MM.1S (cell line): ENCODE measurements around the gene CLEC2L.

Experiments used
- DNase-seq: peaks from one replicate; pipeline ENCODE4 v3.0.0-alpha.2; 2015
- H2AFZ ChIP-seq: fragments of 300-600 bp; sonication (generic); 2 replicates; pipeline ENCODE4 v1.6.0; 2016; ENCODE audit warnings: antibody characterized with exemption, low read length
- H3F3A ChIP-seq: fragments of 300-600 bp; sonication (generic); 2 replicates; pipeline ENCODE4 v1.6.1; 2016; ENCODE audit warnings: mild to moderate bottlenecking, antibody characterized with exemption, low read length, moderate library complexity, mixed read lengths; ENCODE audit not compliant: insufficient read depth
- H3K27ac ChIP-seq: fragments of 300-600 bp; sonication (generic); 2 replicates; pipeline ENCODE4 v1.5.1; 2016; ENCODE audit warnings: mild to moderate bottlenecking, low read length
- H3K27me3 ChIP-seq: fragments of 300-600 bp; sonication (generic); replicated peaks from 2 replicates; pipeline ENCODE4 v1.6.0; 2016; ENCODE audit warnings: low read length; ENCODE audit not compliant: insufficient read depth
- H3K36me3 ChIP-seq: fragments of 300-600 bp; sonication (generic); replicated peaks from 2 replicates; pipeline ENCODE4 v1.6.1; 2016; ENCODE audit warnings: mild to moderate bottlenecking, low read length, mixed read lengths; ENCODE audit not compliant: insufficient read depth
- H3K4me1 ChIP-seq: fragments of 300-600 bp; sonication (generic); 2 replicates; pipeline ENCODE4 v1.6.1; 2016; ENCODE audit warnings: low read length, mixed read lengths
- H3K4me2 ChIP-seq: fragments of 300-600 bp; sonication (generic); 2 replicates; pipeline ENCODE4 v1.6.0; 2016; ENCODE audit warnings: low read depth, low read length
- H3K4me3 ChIP-seq: fragments of 300-600 bp; sonication (generic); 2 replicates; pipeline ENCODE4 v1.5.1; 2016; ENCODE audit warnings: low read length, mixed read lengths
- H3K79me2 ChIP-seq: fragments of 300-600 bp; sonication (generic); 2 replicates; pipeline ENCODE4 v1.6.1; 2016; ENCODE audit warnings: mixed run types, low read length, mixed read lengths
- H3K9ac ChIP-seq: fragments of 300-600 bp; sonication (generic); 2 replicates; pipeline ENCODE4 v1.6.1; 2016; ENCODE audit warnings: low read length, mixed read lengths
- H3K9me2 ChIP-seq: fragments of 300-600 bp; sonication (generic); replicated peaks from 2 replicates; pipeline ENCODE4 v1.6.1; 2016; ENCODE audit warnings: mild to moderate bottlenecking, low read length, mixed read lengths; ENCODE audit not compliant: insufficient read depth
- H3K9me3 ChIP-seq: fragments of 300-600 bp; sonication (generic); replicated peaks from 2 replicates; pipeline ENCODE4 v1.6.1; 2016; ENCODE audit warnings: mild to moderate bottlenecking, low read length, mixed read lengths; ENCODE audit not compliant: insufficient read depth
- H4K20me1 ChIP-seq: fragments of 300-600 bp; sonication (generic); 2 replicates; pipeline ENCODE4 v1.6.1; 2016; ENCODE audit warnings: mild to moderate bottlenecking, low read length, moderate library complexity, mixed read lengths; ENCODE audit not compliant: insufficient read depth
- EZH2 ChIP-seq: fragments of 300-600 bp; sonication (generic); optimal IDR thresholded peaks from 2 replicates; pipeline ENCODE3; 2017; ENCODE audit warnings: low read depth, mild to moderate bottlenecking, antibody characterized with exemption, low read length, mixed read lengths
- EZH2phosphoT487 ChIP-seq: fragments of 300-600 bp; sonication (generic); IDR thresholded peaks from 2 replicates; pipeline ENCODE4 v1.6.1; 2018; ENCODE audit warnings: antibody characterized with exemption, low read length
- TF ChIP-seq, protein P1 (sequence below): fragments of 300-600 bp; sonication (generic); IDR thresholded peaks from 2 replicates; pipeline ENCODE4 v1.5.1; 2016; ENCODE audit warnings: antibody characterized with exemption, low read length, mixed read lengths

The CLEC2L gene

DNA sequence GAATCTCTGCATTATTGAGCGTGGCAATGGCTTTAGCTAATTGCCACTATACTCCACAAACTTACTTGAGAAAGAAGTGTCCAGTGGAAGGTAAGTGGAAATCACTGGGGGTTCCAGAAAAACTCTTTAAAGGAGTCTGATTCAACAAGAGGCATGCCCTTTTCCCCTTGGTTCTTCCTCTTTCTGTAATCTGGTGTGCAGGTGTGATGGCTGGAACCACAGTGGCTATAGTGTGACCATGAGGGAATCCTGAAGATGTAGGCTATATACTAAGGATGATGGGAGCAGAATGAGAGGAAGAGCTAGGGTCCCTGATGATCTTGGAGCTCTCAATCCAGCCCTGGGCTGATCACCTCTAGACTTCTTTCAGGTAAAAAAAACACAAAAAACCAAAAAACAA, 2.0 kb upstream of the CLEC2L start:
- no peak overlapping the region for H3K27ac ChIP-seq
- H3F3A ChIP-seq, result no peaks in the 10 kb centered on the region
- H3K4me2 ChIP-seq, result no peak overlapping the region
- no peaks in the 10 kb centered on the region for H3K9me3 ChIP-seq
- no peak overlapping the region for H3K4me3 ChIP-seq
- TF ChIP-seq, protein P1, sequence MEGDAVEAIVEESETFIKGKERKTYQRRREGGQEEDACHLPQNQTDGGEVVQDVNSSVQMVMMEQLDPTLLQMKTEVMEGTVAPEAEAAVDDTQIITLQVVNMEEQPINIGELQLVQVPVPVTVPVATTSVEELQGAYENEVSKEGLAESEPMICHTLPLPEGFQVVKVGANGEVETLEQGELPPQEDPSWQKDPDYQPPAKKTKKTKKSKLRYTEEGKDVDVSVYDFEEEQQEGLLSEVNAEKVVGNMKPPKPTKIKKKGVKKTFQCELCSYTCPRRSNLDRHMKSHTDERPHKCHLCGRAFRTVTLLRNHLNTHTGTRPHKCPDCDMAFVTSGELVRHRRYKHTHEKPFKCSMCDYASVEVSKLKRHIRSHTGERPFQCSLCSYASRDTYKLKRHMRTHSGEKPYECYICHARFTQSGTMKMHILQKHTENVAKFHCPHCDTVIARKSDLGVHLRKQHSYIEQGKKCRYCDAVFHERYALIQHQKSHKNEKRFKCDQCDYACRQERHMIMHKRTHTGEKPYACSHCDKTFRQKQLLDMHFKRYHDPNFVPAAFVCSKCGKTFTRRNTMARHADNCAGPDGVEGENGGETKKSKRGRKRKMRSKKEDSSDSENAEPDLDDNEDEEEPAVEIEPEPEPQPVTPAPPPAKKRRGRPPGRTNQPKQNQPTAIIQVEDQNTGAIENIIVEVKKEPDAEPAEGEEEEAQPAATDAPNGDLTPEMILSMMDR, result no peak
- no peak for TF ChIP-seq EZH2
- TF ChIP-seq EZH2phosphoT487, result no peak
- DNase-seq, result no peak
- H3K79me2 ChIP-seq, result no peaks in the 10 kb centered on the region
- no peak overlapping the region for H3K9ac ChIP-seq
- no peak overlapping the region for H2AFZ ChIP-seq
- H3K9me2 ChIP-seq, result no peaks in the 10 kb centered on the region
- H4K20me1 ChIP-seq, result no peaks in the 10 kb centered on the region
- no peaks in the 10 kb centered on the region for H3K4me1 ChIP-seq
- no peaks in the 10 kb centered on the region for H3K36me3 ChIP-seq
- H3K27me3 ChIP-seq, result peaks cover 27% of the 10 kb centered on the region

DNA sequence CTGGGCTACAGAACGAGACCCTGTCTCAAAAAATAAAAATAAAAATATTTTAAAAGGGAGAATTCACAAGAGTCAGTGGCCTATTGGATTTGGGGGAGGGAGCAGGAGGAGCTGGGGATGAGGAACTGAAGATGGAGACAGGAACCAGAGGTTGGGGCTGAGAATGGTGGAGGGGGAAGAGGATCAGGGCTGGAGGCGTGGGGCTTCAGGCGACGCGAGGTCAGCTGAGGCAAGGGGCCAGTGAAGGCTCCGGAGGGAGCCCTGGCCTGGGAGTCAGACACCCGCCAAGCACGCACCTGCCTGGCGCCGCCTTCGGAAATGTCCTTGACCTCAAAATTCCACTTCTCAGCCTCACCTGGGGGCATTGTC, 671 bp upstream of the CLEC2L start:
- Histone ChIP-seq H3K4me2 (no peak overlapping the region), H3K9me2 (no peaks in the 10 kb centered on the region), H3K9ac (no peak overlapping the region), H3K9me3 (no peaks in the 10 kb centered on the region), H4K20me1 (no peaks in the 10 kb centered on the region), H3F3A (no peaks in the 10 kb centered on the region), H3K27ac (no peak overlapping the region), H3K27me3 (peaks cover 27% of the 10 kb centered on the region), H3K4me3 (no peak overlapping the region), H2AFZ (no peak overlapping the region), H3K79me2 (no peaks in the 10 kb centered on the region), H3K4me1 (no peaks in the 10 kb centered on the region), H3K36me3 (no peaks in the 10 kb centered on the region)
- no peak for DNase-seq
- TF ChIP-seq EZH2phosphoT487, result no peak
- TF ChIP-seq, protein P1, result no peak
- no peak for TF ChIP-seq EZH2

DNA sequence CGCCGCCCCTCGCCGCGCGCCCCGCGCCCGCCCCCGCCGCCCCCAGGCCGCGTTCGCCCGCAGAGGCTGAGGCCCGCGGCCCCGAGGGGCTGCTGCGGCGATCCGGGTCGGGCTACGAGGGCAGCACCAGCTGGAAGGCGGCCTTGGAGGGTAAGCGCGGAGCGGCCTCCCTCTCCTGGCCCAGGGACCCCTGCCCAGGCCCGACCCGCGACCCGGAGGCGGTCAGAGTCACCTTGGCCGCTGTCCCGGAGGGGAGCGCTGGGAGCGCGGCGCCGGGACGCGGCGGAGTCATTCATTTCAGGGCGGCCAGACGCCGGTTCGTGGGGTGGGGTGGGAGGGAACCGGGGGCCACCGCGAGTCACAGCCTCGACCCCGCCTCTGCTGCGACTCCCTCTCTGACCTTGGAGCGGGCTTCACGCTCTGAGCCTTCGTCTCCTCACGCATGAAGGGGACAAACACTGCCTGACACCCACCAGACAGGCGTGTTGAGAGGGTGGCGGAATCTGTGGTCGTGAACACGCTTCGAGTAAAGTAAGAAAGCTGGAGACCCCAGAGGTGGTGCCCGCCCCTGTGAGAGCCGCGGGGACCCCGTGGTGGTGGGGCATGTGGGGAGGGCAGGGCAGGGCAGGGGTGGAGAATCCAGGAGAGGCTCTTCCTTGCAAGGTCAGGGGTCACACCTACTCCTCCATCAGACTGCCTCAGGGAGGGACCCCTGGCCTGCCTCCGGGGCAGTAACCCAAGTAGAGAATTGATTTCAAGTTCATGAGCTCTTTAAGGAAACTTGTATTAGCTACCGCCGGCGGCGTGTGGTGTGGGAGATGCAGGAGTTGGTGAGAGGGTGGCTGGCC, 707 bp downstream of the CLEC2L start:
- Histone ChIP-seq H3K79me2 (no peaks in the 10 kb centered on the region), H3F3A (no peaks in the 10 kb centered on the region), H3K36me3 (no peaks in the 10 kb centered on the region), H3K27ac (no peak overlapping the region), H3K9me3 (no peaks in the 10 kb centered on the region), H3K27me3 (peaks cover 27% of the 10 kb centered on the region), H4K20me1 (no peaks in the 10 kb centered on the region), H3K4me2 (no peak overlapping the region), H3K9me2 (no peaks in the 10 kb centered on the region), H2AFZ (no peak overlapping the region), H3K9ac (no peak overlapping the region), H3K4me1 (no peaks in the 10 kb centered on the region), H3K4me3 (no peak overlapping the region)
- TF ChIP-seq EZH2phosphoT487, result no peak
- no peak for TF ChIP-seq EZH2
- TF ChIP-seq, protein P1, result no peak
- no peak for DNase-seq
